GM18907 (cell line): ENCODE results near the gene PTPRN2.
"Not testable (repeated sequence)": the region's sequence is repeated elsewhere in the genome, so short reads cannot be mapped to it uniquely, and the experiment has no call there.

Experiments
- ATAC-seq: cut with Tn5 transposase; IDR thresholded peaks from one replicate; pipeline ENCODE4 v1.9.1; 2021; ENCODE audit warnings: mild to moderate bottlenecking, moderate library complexity; ENCODE audit not compliant: unreplicated experiment

Gene PTPRN2

GRCh38 chr7:158520825-158521224, 66.8 kb downstream of the PTPRN2 start:
- ATAC-seq, result no peak

GRCh38 chr7:158519633-158520174, 67.9 kb downstream of the PTPRN2 start:
- no peak for ATAC-seq

DNA sequence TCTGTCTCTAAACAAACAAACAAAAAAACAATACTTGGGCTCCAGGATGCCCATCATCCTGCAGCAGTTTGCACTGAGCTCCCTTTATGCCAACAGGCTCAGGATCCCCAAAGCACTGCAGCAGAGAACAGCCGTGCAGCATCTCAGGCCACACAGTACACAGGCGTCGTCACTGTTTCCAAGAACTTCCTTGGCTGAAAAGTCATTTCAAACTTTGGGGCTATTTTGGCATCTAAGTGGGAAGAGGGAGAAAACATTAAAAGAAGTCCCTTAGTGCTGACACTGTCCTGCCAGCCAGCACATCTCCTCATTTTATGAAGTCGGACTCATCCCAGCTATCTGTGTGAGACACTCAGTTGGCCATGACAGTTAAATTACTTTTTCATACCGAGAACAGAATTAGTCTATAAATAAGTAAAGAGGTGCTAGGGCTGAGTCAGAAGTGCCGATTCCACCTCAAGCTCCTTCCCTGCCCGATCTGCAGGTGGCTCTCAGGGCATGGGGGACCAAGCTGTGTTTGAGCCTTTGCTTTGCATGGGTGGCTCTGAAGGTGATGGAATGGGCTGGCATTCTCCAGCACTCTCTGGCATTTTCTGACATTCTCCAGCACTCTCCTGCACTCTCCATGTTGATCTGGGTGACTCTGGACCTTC, 68.5 kb downstream of the PTPRN2 start:
- ATAC-seq, result no peak

DNA sequence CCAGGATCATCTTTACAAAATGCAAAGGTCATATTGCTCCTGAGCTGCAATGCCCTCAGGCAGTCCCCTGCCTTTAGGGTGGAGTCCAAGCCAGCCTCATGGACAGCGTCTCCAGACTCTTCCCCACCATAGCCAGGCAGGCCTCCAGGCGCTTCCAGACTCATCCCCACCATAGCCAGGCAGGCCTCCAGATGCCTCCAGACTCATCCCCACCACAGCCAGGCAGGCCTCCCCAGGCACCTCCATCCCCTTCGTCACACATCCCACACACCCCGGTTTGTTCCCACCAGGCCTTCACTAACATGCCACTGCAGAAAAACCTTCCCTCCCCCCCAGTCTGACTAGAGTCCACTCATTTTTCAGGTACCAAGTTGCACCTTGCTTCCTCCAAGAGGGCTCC, 70.1 kb downstream of the PTPRN2 start:
- no peak for ATAC-seq

DNA sequence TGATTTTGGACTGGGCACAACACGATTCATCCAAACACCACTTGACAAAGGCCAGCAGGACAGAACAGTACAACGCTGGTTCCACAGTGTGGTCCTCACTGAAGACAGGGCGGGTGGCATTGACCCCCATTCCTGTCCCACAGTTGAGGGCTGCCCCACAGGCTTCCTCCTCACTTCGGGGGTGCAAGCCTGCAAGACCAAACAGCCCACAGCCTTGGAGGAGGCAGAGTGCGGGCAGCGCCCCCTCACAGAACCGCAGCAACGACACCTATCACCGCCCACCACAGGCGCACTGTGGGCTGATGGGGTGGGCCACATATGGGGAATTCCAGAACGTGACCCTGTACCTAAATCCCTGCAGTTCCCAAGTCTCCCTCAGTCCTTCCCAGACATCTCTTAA, 70.6 kb downstream of the PTPRN2 start:
- ATAC-seq, result no peak

GRCh38 chr7:158516524-158516923, 71.1 kb downstream of the PTPRN2 start:
- ATAC-seq, result no peak

GRCh38 chr7:158512869-158513268, 74.8 kb downstream of the PTPRN2 start:
- no peak for ATAC-seq

DNA sequence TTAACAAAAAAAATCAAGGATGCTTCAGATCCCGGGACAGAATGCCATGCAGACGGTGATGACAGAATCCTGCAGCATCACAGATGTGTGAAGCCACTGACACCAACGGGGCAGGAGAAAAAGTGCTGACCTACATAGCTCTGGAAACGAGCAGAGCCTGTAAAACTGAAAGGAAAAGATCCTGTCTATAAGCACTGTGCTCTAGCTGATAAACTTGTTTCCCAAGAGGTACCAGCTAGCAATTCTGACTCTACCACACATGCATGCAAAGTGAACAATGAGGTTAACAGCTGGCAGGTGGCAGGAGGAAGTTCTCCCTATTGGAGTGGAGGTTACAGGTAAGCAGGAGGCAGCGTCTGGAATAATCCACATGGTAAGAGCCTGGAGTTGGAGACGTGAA, 75.6 kb downstream of the PTPRN2 start:
- no peak for ATAC-seq

DNA sequence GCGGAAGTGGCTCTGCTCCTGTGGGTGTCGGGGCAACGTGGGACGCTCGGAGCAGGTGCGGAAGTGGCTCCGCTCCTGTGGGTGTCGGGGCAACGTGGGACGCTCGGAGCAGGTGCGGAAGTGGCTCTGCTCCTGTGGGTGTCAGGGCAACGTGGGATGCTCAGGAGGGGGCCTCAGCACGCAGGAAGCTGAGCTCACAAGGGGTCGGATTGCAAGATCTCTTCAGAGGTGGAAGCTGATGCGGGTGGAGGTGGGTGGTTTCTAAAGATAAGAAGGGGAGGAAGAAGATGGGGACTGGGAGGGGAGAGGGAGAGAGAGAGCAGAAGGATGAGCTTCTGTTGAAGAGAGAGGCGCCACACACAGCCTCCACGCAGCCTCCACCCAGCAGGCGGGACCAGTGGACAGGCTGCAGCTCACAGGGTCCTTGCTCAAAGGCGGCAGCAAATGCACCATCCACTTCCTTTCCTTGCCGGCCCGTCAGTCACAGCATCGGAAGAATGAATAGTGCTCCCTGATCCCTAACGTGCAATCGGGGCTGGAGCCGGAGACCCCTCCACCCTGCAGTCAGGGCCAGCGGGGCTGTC, 78.7 kb downstream of the PTPRN2 start:
- ATAC-seq, result no peak

- not testable (repeated sequence) for ATAC-seq
Observed at GRCh38 chr7:158508321-158508720, 79.3 kb downstream of the PTPRN2 start.

DNA sequence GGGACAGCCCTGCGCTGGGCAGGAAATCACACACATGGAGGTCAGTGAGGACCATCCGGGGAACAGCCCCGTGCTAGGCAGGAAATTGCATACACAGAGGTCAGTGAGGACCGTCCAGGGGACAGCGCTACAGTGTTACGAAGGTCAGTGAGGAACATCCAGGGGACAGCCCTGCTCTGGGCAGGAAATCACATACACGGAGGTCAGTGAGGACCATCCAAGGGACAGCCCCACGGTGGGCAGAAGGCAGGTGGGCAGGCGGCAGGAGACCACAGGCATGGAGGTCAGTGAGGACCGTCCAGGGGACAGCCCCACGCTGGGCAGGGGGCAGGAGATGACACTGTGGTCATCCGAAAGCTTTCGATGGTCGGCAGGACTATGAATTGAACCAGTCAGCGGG, 79.7 kb downstream of the PTPRN2 start:
- ATAC-seq, result no peak

DNA sequence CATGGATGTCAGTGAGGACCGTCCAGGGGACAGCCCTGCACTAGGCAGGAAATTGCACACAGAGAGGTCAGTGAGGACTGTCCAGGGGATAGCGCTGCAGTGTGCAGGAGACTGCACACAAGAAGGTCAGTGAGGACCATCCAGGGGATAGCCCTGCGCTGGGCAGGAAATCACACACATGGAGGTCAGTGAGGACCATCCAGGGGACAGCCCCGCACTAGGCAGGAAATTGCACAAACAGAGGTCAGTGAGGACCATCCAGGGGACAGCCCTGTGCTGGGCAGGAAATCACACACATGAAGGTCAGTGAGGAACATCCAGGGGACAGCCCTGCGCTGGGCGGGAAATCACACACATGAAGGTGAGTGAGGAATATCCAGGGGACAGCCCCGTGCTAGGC, 80.4 kb downstream of the PTPRN2 start:
- ATAC-seq, result not testable (repeated sequence)

- no peak for ATAC-seq
Observed at GRCh38 chr7:158506626-158507025, 81.0 kb downstream of the PTPRN2 start.

DNA sequence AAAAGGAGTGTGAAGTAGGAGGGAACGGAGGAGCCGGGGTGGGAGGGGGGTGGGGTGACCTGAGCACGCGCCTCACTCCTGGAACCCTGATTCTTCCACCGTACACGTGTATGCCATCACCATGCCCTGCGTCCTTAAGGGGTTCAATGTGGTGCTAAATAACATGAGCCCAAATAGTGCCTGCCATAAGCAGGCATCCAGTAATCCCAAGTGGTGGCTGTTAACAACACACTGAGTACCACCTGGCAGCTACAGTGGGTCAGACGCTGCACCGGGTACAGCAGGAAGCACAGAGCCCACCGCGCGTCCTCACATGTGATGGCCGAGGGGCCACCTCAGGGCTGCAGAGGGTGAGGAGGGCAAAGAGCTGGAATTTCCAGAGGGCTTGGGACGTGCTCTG, 81.9 kb downstream of the PTPRN2 start:
- ATAC-seq, result no peak

GRCh38 chr7:158502068-158502750, 85.4 kb downstream of the PTPRN2 start:
- ATAC-seq, result no peak

- ATAC-seq, result no peak
Observed at GRCh38 chr7:158501393-158502067, 86.1 kb downstream of the PTPRN2 start.

GRCh38 chr7:158500651-158501052, 87.0 kb downstream of the PTPRN2 start:
- no peak for ATAC-seq

- no peak for ATAC-seq
Observed at GRCh38 chr7:158499082-158499455, 88.6 kb downstream of the PTPRN2 start.

GRCh38 chr7:158498443-158499081, 89.1 kb downstream of the PTPRN2 start:
- no peak for ATAC-seq

DNA sequence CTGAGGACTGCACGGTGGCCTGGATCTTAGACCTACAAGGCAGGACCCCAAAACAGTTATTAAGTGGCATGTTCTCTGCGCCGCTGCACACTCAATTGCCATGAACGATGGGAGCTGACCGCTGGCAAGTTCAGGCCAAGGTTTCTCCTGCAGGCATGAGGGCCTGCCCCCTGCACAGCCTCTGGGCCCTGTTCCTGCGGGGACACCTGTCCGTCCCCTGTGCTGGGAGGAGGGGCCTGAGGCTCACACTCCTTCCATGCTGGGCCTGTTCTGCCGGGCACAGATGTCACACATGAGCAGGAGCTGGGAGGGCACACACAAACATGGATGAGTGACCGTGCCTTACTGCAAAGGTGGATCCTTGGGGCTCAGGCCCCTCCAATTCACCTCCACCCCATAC, 90.0 kb downstream of the PTPRN2 start:
- no peak for ATAC-seq

DNA sequence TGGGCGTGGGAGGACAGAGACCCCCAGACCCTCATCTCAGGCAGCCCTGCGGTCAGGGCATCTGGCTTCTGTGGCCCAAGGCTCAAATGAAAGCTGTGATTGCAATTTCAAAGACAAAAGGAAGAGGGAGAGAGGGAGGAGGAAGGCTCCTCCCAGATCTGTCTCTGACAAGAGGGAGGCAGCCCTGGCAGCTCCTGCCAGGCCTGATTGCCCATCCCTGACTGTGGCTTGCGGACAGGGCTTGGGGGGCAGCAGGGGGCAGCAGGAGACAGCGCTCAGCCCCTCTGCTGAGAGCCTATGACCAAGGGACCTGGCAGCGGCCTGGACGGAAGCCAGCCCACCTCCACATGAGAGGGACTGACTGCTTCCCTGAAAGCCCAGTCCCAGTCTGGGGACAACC, 91.8 kb downstream of the PTPRN2 start:
- ATAC-seq, result no peak
